Ovary (tissue), 9 donors: Measurements from ENCODE around the gene TSHZ2. TPM values are rescaled to one million over a fixed set of nuclear protein-coding genes. Genes with fewer than 3 reads are reported as not detected.

ENCODE experiments used
- DNase-seq, 5 donors: peaks; one replicate each; pipeline ENCODE4 v3.0.0-alpha.2; 2019 to 2020
- H3K27ac ChIP-seq, 2 donors: fragments of 200-600 bp; one replicate each; pipeline versions ENCODE4 v1.5.1 to v1.8.0; 2019 to 2022
- H3K27me3 ChIP-seq: fragments of 200-600 bp; one replicate; pipeline ENCODE4 v1.8.0; 2022
- H3K36me3 ChIP-seq: fragments of 200-600 bp; sonication (generic); one replicate; pipeline ENCODE4 v1.5.1; 2019
- H3K4me1 ChIP-seq: one replicate; pipeline ENCODE4 v1.8.1; 2013; ENCODE audit warnings: mild to moderate bottlenecking, moderate library complexity; ENCODE audit not compliant: insufficient read depth
- H3K4me3 ChIP-seq: fragments of 200-600 bp; sonication (generic); one replicate; pipeline ENCODE4 v1.5.1; 2017
- H3K9me3 ChIP-seq, 2 donors: fragments of 200-600 bp in 1 of 2; sonication (generic) in 1 of 2; one replicate each; pipeline versions ENCODE4 v1.5.1 to v1.8.1; 2013 to 2019; ENCODE audit warnings: mild to moderate bottlenecking in 1 of 2, moderate library complexity in 1 of 2
- EP300 ChIP-seq: sonication (generic); formaldehyde crosslinking; IDR thresholded peaks from one replicate; pipeline ENCODE4 v1.6.1; 2017; ENCODE audit warnings: antibody characterized with exemption
- POLR2A ChIP-seq: fragments of 450-650 bp; IDR thresholded peaks from one replicate; pipeline ENCODE4 v1.6.1; 2017; ENCODE audit warnings: antibody characterized with exemption, mild to moderate bottlenecking, moderate library complexity
- WGBS, 3 donors: extraction: QIAGEN DNeasy Blood & Tissue Kit in 1 of 3; methylation state at CpG; one replicate each; pipeline versions ENCODE4 v1.1.5 to v1.1.7; 2013 to 2017; 5-methylcytosine and 5-hydroxymethylcytosine counted together
- intact Hi-C, 4 donors: fragments of 100-400 bp; cut with DNase I; formaldehyde crosslinking; loops; one replicate each; pipeline versions ENCODE4 v1.11.0 to v1.15.1; 2022 to 2023
- polyA plus RNA-seq, 2 donors: library from polyadenylated mRNA; stranded (reverse); fragments of 200-250 nt in 1 of 2; fragments of 350-450 nt in 1 of 2; fragmentation: Illumina TruSeq in 1 of 2; extraction: RNeasy Lipid Tissue Mini Kit (QIAGEN cat#74804) in 1 of 2; gene quantifications; one replicate each; pipeline ENCODE4 v1.2.3, GENCODE V29; 2013 to 2014
- total RNA-seq, 7 donors: library from RNA; depleted of rRNA in 2 of 7; stranded (reverse); fragments of >200 nt in 2 of 7; fragmentation: NEBNext Ultra II Directional in 3 of 7; extraction: Animal tissue kit (Norgen Biotek cat#: 25700) in 3 of 7; gene quantifications; one replicate each; pipeline versions ENCODE4 v1.1.0 to v1.2.4, GENCODE V29; 2016 to 2023
- TF ChIP-seq, protein P1 (sequence below), 3 donors: fragments of 450-650 bp in 2 of 3; fragments of 200-600 bp in 1 of 3; IDR thresholded peaks; one replicate each; pipeline versions ENCODE4 v1.5.1 to v1.8.0; 2016 to 2022; ENCODE audit warnings: antibody characterized with exemption in 3 of 3, mild to moderate bottlenecking in 1 of 3
- donor health status: DM: no; HTN: no; CAD: no; lungs with moderate emphysema.
- donor health status: DM: no; HTN: no; CAD: no.
- donor health status: Bipolar disorder and iron deficiency.
- donor health status: DM: yes; HTN: yes; CAD: no.
- donor health status: DM: no; HTN: no; CAD: no.
- donor health status: DM: yes; HTN: yes; CAD: no.

Gene TSHZ2
- total and polyA plus RNA-seq, 9 donors: 18.2 to 113 (median 40.2) TPM

DNA sequence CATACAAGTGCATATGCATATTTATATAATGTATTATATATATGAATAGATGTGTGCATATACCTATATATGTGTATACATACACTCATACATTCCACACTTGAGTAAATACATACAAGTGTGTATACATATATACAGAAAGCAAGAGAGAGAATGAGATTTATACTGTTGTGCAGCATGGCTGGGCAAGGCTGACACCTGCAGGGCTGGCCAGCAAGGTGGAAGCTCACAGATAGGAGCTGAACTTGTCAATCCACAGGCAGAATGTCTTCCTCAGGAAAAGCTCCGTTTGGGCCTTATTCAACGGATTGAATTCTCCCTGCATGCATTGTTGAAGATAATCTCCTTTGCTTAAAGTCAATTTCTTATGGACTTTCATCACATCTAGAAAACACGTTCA is 364.7 kb downstream of the TSHZ2 start:
- Histone ChIP-seq H3K4me3 (no peak overlapping the region), H3K9me3 (no peaks in the 10 kb centered on the region), H3K27me3 (no peaks in the 10 kb centered on the region), H3K4me1 (no peaks in the 10 kb centered on the region), H3K36me3 (no peaks in the 10 kb centered on the region), H3K27ac (no peak overlapping the region)
- TF ChIP-seq, protein P1, sequence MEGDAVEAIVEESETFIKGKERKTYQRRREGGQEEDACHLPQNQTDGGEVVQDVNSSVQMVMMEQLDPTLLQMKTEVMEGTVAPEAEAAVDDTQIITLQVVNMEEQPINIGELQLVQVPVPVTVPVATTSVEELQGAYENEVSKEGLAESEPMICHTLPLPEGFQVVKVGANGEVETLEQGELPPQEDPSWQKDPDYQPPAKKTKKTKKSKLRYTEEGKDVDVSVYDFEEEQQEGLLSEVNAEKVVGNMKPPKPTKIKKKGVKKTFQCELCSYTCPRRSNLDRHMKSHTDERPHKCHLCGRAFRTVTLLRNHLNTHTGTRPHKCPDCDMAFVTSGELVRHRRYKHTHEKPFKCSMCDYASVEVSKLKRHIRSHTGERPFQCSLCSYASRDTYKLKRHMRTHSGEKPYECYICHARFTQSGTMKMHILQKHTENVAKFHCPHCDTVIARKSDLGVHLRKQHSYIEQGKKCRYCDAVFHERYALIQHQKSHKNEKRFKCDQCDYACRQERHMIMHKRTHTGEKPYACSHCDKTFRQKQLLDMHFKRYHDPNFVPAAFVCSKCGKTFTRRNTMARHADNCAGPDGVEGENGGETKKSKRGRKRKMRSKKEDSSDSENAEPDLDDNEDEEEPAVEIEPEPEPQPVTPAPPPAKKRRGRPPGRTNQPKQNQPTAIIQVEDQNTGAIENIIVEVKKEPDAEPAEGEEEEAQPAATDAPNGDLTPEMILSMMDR (IDR thresholded peaks at IDR 0.05): no peak
- no peak for TF ChIP-seq POLR2A
- no peak for TF ChIP-seq EP300
- intact Hi-C loops: no loop called here
- WGBS, 3 donors: 88 to 91% (median 90%) methylated on average over 3 of the region's 3 CpGs
- DNase-seq: no peak

DNA sequence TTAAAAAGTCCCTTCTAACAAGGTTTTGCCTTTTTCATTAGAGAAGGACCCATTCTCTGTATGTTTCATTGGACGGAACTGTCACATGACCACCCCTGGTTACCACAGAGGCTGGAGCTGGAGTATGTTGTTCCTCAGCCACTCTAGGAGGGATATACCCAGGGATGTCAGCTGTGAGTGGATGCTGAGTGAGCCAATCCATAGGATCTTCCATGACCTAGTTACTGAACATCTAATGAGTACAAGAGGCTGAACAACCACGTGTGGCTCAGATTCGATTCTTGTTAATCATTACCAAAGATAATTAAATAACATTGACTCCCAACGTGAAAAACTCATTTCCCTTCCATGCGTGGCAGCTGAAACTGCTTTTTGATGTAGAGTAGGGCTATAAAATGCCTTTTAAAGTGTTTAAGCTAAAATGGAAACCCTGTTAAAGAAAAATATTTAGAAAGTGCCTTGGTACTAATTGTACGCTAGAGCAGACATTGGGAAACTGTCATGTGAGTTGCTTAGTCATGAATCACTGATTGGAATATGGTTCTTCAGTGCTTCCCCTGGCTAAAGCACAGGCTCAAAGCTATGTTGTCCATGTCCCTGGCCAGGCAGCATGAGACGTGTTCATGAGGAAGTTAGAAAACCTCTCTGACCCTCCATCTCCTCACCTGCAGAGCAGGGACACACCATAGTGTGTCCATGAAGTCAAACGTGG is 365.4 kb downstream of the TSHZ2 start:
- 82 to 85% (median 83%) methylated on average over 8 of the region's 8 CpGs for WGBS, 3 donors
- Histone ChIP-seq H3K9me3 (no peaks in the 10 kb centered on the region), H3K27ac (no peak overlapping the region), H3K4me3 (no peak overlapping the region), H3K27me3 (no peaks in the 10 kb centered on the region), H3K36me3 (no peaks in the 10 kb centered on the region), H3K4me1 (no peaks in the 10 kb centered on the region)
- DNase-seq: no peak
- intact Hi-C loops: no loop called here
- TF ChIP-seq POLR2A: no peak
- TF ChIP-seq EP300: no peak
- TF ChIP-seq, protein P1 (IDR thresholded peaks at IDR 0.05): no peak

DNA sequence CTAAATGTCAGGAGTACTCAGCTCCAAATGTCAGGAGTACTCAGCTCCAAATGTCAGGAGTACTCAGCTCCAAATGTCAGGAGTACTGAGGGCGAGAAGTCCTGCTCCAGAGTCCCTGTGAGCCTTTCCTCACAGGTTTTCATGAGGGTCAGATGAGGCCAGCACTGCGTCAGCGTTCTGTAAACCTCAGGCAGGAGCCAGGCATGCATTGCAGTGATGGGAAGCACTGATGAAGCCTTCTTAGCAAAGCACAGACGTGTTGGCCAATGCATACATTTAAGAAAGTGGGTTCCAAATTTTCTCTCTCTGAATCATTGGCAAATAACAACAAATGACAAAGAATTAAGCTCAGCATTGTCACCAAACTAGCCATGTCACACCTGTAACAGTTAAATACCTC is 366.6 kb downstream of the TSHZ2 start:
- Histone ChIP-seq H3K36me3 (no peaks in the 10 kb centered on the region), H3K4me3 (no peak overlapping the region), H3K27me3 (no peaks in the 10 kb centered on the region), H3K27ac (no peak overlapping the region), H3K4me1 (no peaks in the 10 kb centered on the region), H3K9me3 (no peaks in the 10 kb centered on the region)
- no peak for DNase-seq
- WGBS, 3 donors: 89 to 92% (median 91%) methylated on average over 4 of the region's 4 CpGs
- TF ChIP-seq EP300: no peak
- no peak for TF ChIP-seq POLR2A
- TF ChIP-seq, protein P1 (IDR thresholded peaks at IDR 0.05): no peak
- intact Hi-C loops: no loop called here

DNA sequence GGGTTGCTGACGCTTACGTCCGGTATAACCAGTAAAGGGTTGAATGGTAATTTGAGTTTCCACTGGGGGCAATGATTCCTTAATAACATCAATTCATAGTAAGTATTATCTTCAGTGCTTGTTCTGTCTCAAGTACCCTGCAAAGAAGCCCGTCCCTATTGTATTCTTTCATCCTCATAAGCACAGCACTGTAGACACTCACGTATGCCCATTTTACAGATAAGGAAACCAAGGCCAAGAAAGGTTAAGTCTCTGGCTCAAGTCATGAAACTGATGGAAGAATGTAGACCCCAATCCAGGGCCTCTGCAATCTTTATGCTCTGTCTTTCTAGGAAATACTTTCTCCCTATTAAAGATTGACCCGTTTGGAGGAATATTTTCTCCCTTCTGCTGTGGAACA is 370.3 kb downstream of the TSHZ2 start:
- intact Hi-C loops: no loop called here
- Histone ChIP-seq H3K9me3 (no peaks in the 10 kb centered on the region), H3K36me3 (no peaks in the 10 kb centered on the region), H3K27me3 (no peaks in the 10 kb centered on the region), H3K4me3 (no peak overlapping the region), H3K27ac (no peak overlapping the region), H3K4me1 (no peaks in the 10 kb centered on the region)
- 90 to 92% (median 91%) methylated on average over 6 of the region's 6 CpGs for WGBS, 3 donors
- TF ChIP-seq POLR2A (no peak), EP300 (no peak)
- TF ChIP-seq, protein P1 (IDR thresholded peaks at IDR 0.05): no peak
- DNase-seq: no peak
